Measurements from ENCODE around the gene TTLL13. TPM values are rescaled to one million over a fixed set of nuclear protein-coding genes. Genes with fewer than 3 reads are reported as not detected.
A peak's percentile ranks its signal among the peaks of the same experiment; 100 is the strongest.
"Not testable (repeated sequence)": the region's sequence is repeated elsewhere in the genome, so short reads cannot be mapped to it uniquely, and the experiment has no call there.

TTLL13 gene
- total RNA-seq, 2 donors from 2014 or later, result 0.15 to 0.46 TPM

DNA sequence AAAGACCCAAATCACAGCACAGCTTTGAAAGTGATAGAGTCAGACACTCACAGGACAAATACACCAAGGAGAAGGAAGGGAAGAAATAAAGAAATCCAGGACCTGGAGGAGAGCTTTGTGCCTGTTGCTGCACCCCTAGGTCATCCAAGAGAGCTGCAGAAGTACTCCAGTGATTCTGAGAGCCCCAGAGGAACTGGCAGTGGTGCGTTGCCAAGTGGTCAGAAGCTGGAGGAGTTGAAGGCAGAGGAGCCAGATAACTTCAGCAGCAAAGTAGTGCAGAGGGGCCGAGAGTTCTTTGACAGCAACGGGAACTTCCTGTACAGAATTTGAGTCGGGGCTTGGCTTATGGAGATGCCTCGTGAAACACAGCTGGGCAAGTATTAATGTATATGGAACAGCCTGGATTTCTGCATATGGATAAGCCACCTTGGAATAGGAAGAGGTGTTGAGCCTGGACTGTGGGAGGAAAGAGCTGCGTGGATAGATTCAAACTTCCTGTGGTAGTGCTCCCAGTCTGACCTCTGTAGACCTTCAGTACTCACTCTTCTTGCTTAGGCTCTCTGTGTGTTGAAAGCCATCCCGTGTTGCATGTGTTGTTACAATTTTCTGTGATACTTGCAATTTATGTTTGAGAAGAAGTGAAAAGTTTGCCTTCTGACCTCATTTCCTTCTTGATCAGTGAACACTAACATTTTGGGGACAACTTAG lies 22.3 kb downstream of the TTLL13 start:
- H3K4me1 ChIP-seq (ENCODE audit: control insufficient read depth, insufficient read depth, low read length), result no peaks in the 10 kb centered on the region
- Mint-ChIP-seq H3K4me3 (no peak overlapping the region), H3K27ac (no peak overlapping the region), H3K36me3 (ENCODE audit: low read depth) (peaks cover 71% of the 10 kb centered on the region), H3K27me3 (ENCODE audit: insufficient read depth) (no peaks in the 10 kb centered on the region), H3K9me3 (no peaks in the 10 kb centered on the region), H3K4me1 (peaks cover 14% of the 10 kb centered on the region)
- no peak for DNase-seq
- no peak overlapping the region for H3K9ac ChIP-seq (ENCODE audit: extremely low read depth, low read length, poor library complexity, severe bottlenecking)
- H3K27me3 ChIP-seq (ENCODE audit: control insufficient read depth, insufficient read depth, low read length, poor library complexity, severe bottlenecking), result no peaks in the 10 kb centered on the region
- H3K27ac ChIP-seq (ENCODE audit: low read depth, low read length), result no peak overlapping the region
- 93 to 98% methylated on average over 6 to 7 of the region's 7 CpGs for WGBS, 2 experiments (ENCODE audit: insufficient coverage in 1 of 2, insufficient read length in 1 of 2)
- H3K4me3 ChIP-seq (ENCODE audit: low read length), result no peak overlapping the region
- no peaks in the 10 kb centered on the region for H3K9me3 ChIP-seq (ENCODE audit: control insufficient read depth, low read length)
- TF ChIP-seq, protein P1, sequence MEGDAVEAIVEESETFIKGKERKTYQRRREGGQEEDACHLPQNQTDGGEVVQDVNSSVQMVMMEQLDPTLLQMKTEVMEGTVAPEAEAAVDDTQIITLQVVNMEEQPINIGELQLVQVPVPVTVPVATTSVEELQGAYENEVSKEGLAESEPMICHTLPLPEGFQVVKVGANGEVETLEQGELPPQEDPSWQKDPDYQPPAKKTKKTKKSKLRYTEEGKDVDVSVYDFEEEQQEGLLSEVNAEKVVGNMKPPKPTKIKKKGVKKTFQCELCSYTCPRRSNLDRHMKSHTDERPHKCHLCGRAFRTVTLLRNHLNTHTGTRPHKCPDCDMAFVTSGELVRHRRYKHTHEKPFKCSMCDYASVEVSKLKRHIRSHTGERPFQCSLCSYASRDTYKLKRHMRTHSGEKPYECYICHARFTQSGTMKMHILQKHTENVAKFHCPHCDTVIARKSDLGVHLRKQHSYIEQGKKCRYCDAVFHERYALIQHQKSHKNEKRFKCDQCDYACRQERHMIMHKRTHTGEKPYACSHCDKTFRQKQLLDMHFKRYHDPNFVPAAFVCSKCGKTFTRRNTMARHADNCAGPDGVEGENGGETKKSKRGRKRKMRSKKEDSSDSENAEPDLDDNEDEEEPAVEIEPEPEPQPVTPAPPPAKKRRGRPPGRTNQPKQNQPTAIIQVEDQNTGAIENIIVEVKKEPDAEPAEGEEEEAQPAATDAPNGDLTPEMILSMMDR (conservative IDR thresholded peaks at IDR 0.05), result no peak
- H3K36me3 ChIP-seq (ENCODE audit: control insufficient read depth, insufficient read depth, low read length), result peaks cover 64% of the 10 kb centered on the region

DNA sequence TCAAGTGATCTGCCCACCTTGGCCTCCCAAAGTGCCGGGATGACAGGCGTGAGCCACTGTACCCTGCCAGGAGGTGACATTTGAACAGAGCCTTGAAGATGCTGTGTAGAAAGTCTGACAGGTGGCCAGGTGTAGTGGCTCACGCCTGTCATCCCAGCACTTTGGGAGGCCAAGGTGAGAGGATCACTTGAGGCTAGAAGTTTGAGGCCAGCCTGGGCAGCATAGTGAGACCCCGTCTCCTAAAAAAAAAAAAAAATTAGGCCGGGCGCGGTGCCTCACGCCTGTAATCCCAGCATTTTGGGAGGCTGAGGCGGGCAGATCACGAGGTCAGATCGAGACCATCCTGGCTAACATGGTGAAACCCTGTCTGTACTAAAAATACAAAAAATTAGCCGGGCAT lies 29.1 kb downstream of the TTLL13 start:
- not testable (repeated sequence) for H3K27me3 Mint-ChIP-seq (ENCODE audit: insufficient read depth); H3K4me1 ChIP-seq (ENCODE audit: control insufficient read depth, insufficient read depth, low read length); H3K27ac ChIP-seq (ENCODE audit: low read depth, low read length); H3K4me3 ChIP-seq (ENCODE audit: low read length); H3K4me1 Mint-ChIP-seq; H3K27ac Mint-ChIP-seq; H3K27me3 ChIP-seq (ENCODE audit: control insufficient read depth, insufficient read depth, low read length, poor library complexity, severe bottlenecking); H3K9me3 Mint-ChIP-seq; H3K36me3 ChIP-seq (ENCODE audit: control insufficient read depth, insufficient read depth, low read length); H3K4me3 Mint-ChIP-seq; H3K9ac ChIP-seq (ENCODE audit: extremely low read depth, low read length, poor library complexity, severe bottlenecking); H3K9me3 ChIP-seq (ENCODE audit: control insufficient read depth, low read length)
- WGBS, 2 experiments (ENCODE audit: insufficient coverage in 1 of 2, insufficient read length in 1 of 2), result 94 to 97% methylated on average over 5 to 12 of the region's 12 CpGs
- peak; percentile 18 for DNase-seq
- peaks cover 21% of the 10 kb centered on the region for H3K36me3 Mint-ChIP-seq (ENCODE audit: low read depth)

DNA sequence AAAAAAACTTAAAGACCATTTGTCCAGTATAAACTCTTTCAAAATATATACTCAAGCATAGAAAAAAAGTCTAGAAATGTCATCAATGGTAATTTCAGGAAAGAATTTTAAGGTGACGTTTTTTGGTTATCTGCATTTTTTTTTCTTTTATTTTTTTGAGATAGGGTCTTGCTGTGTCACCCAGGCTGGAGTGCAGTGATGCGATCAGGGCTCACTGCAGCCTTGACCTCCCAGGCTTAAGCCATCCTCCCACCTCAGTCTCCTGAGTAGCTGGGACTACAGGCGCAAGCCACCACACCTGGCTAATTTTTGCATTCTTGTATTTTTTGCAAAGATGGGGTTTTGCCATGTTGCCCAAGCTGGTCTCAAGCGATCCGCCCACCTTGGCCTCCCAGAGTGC lies 31.4 kb downstream of the TTLL13 start:
- not testable (repeated sequence) for H3K4me3 Mint-ChIP-seq; H3K27ac Mint-ChIP-seq; H3K9ac ChIP-seq (ENCODE audit: extremely low read depth, low read length, poor library complexity, severe bottlenecking); H3K9me3 Mint-ChIP-seq; DNase-seq; H3K36me3 Mint-ChIP-seq (ENCODE audit: low read depth); H3K9me3 ChIP-seq (ENCODE audit: control insufficient read depth, low read length); H3K27ac ChIP-seq (ENCODE audit: low read depth, low read length); H3K27me3 Mint-ChIP-seq (ENCODE audit: insufficient read depth); H3K36me3 ChIP-seq (ENCODE audit: control insufficient read depth, insufficient read depth, low read length); H3K4me1 Mint-ChIP-seq; H3K27me3 ChIP-seq (ENCODE audit: control insufficient read depth, insufficient read depth, low read length, poor library complexity, severe bottlenecking); H3K4me1 ChIP-seq (ENCODE audit: control insufficient read depth, insufficient read depth, low read length); H3K4me3 ChIP-seq (ENCODE audit: low read length)
- WGBS, 2 experiments (ENCODE audit: insufficient coverage in 1 of 2, insufficient read length in 1 of 2), result 89 to 94% methylated on average over 3 to 5 of the region's 5 CpGs

DNA sequence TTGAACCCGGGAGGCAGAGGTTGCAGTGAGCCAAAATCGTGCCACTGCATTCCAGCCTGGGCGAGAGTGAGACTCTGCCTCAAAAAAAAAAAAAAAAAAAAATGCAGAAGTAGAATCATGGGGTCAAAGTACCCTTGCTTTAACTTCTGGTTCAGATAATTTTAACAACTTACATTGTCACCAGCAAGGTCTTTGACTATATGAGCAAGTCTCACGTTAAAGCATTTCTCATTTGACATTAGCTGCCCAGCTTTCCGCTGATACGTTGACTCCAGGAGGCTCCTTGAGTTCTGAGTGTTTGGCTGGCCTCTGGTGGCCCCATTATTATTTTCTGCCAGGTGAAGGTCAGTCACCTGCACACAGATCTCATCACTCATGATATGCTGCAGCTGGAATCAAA lies 32.3 kb downstream of the TTLL13 start:
- not testable (repeated sequence) for H3K27ac ChIP-seq (ENCODE audit: low read depth, low read length); H3K9me3 Mint-ChIP-seq; H3K9ac ChIP-seq (ENCODE audit: extremely low read depth, low read length, poor library complexity, severe bottlenecking); H3K4me3 Mint-ChIP-seq; H3K4me1 ChIP-seq (ENCODE audit: control insufficient read depth, insufficient read depth, low read length); H3K36me3 ChIP-seq (ENCODE audit: control insufficient read depth, insufficient read depth, low read length); H3K4me1 Mint-ChIP-seq; DNase-seq; H3K4me3 ChIP-seq (ENCODE audit: low read length); H3K27me3 Mint-ChIP-seq (ENCODE audit: insufficient read depth); H3K27ac Mint-ChIP-seq; H3K36me3 Mint-ChIP-seq (ENCODE audit: low read depth); H3K9me3 ChIP-seq (ENCODE audit: control insufficient read depth, low read length); H3K27me3 ChIP-seq (ENCODE audit: control insufficient read depth, insufficient read depth, low read length, poor library complexity, severe bottlenecking)
- 89 to 98% methylated on average over 4 to 6 of the region's 6 CpGs for WGBS, 2 experiments (ENCODE audit: insufficient coverage in 1 of 2, insufficient read length in 1 of 2)

All from endodermal cell (in vitro differentiated cells).